Stimulated activated effector memory CD8-positive, alpha-beta T cell treated with anti-CD3 and anti-CD28 coated beads, Interleukin-12 subunit alpha, Interleukin-12 subunit beta, amount 100 ng/mL, for 72 hours (primary cell): ENCODE measurements around the gene MYH7.
"Not testable (repeated sequence)": the region's sequence is repeated elsewhere in the genome, so short reads cannot be mapped to it uniquely, and the experiment has no call there.

Experiments
- ATAC-seq: fragments of 150-1000 bp; cut with Tn5 transposase; 2 replicates; pipeline ENCODE4 v1.10.0; 2021
- DNase-seq, 2 donors: peaks; one replicate each; pipeline ENCODE4 v3.0.0; 2021 to 2022; ENCODE audit warnings: low spot score in 2 of 2
- H3K27ac Mint-ChIP-seq: one replicate; pipeline ENCODE4 v1.8.0; 2022; ENCODE audit warnings: mild to moderate bottlenecking, mixed read lengths
- H3K36me3 Mint-ChIP-seq: one replicate; pipeline ENCODE4 v1.8.0; 2022; ENCODE audit warnings: mild to moderate bottlenecking, mixed read lengths
- H3K4me1 Mint-ChIP-seq: one replicate; pipeline ENCODE4 v1.8.0; 2022; ENCODE audit warnings: mixed read lengths
- H3K4me3 Mint-ChIP-seq: one replicate; pipeline ENCODE4 v1.8.0; 2022; ENCODE audit warnings: mild to moderate bottlenecking, mixed read lengths
- H3K9me3 Mint-ChIP-seq: one replicate; pipeline ENCODE4 v1.8.0; 2022; ENCODE audit warnings: mixed read lengths

MYH7 gene

GRCh38 chr14:23457587-23458445 is 22.4 kb upstream of the MYH7 start:
- H3K9me3 Mint-ChIP-seq = no peaks in the 10 kb centered on the region
- no peaks in the 10 kb centered on the region for H3K36me3 Mint-ChIP-seq
- H3K4me3 Mint-ChIP-seq = no peak overlapping the region
- H3K27ac Mint-ChIP-seq = no peak overlapping the region
- no peaks in the 10 kb centered on the region for H3K4me1 Mint-ChIP-seq
- DNase-seq (no peak), ATAC-seq (no peak)

GRCh38 chr14:23456883-23457586 is 21.6 kb upstream of the MYH7 start:
- DNase-seq, H3K36me3 Mint-ChIP-seq, H3K4me1 Mint-ChIP-seq, H3K27ac Mint-ChIP-seq, H3K9me3 Mint-ChIP-seq, H3K4me3 Mint-ChIP-seq, ATAC-seq: not testable (repeated sequence)

- Mint-ChIP-seq H3K27ac (no peak overlapping the region), H3K9me3 (no peaks in the 10 kb centered on the region), H3K36me3 (no peaks in the 10 kb centered on the region), H3K4me1 (no peaks in the 10 kb centered on the region), H3K4me3 (no peak overlapping the region)
- DNase-seq (no peak), ATAC-seq (no peak)
Observed at GRCh38 chr14:23454445-23454856, 19.0 kb upstream of the MYH7 start.

GRCh38 chr14:23452237-23452636 is 16.8 kb upstream of the MYH7 start:
- H3K36me3 Mint-ChIP-seq = no peaks in the 10 kb centered on the region
- no peak for DNase-seq
- no peak overlapping the region for H3K4me3 Mint-ChIP-seq
- no peaks in the 10 kb centered on the region for H3K4me1 Mint-ChIP-seq
- no peak overlapping the region for H3K27ac Mint-ChIP-seq
- ATAC-seq = no peak
- H3K9me3 Mint-ChIP-seq = no peaks in the 10 kb centered on the region

- no peak for ATAC-seq
- H3K9me3 Mint-ChIP-seq = no peaks in the 10 kb centered on the region
- H3K4me1 Mint-ChIP-seq = no peaks in the 10 kb centered on the region
- H3K27ac Mint-ChIP-seq = no peak overlapping the region
- no peaks in the 10 kb centered on the region for H3K36me3 Mint-ChIP-seq
- DNase-seq = no peak
- no peak overlapping the region for H3K4me3 Mint-ChIP-seq
Observed at GRCh38 chr14:23450379-23450778, 14.9 kb upstream of the MYH7 start.

- Mint-ChIP-seq H3K27ac (no peak overlapping the region), H3K4me3 (no peak overlapping the region), H3K36me3 (no peaks in the 10 kb centered on the region), H3K9me3 (no peaks in the 10 kb centered on the region), H3K4me1 (no peaks in the 10 kb centered on the region)
- ATAC-seq = no peak
- no peak for DNase-seq
Observed at GRCh38 chr14:23449314-23449713, 13.9 kb upstream of the MYH7 start.

GRCh38 chr14:23447361-23448350 is 12.2 kb upstream of the MYH7 start:
- peak overlapping the region; percentile 75 for H3K27ac Mint-ChIP-seq
- no peak overlapping the region for H3K4me3 Mint-ChIP-seq
- DNase-seq (no peak), ATAC-seq (no peak)
- H3K9me3 Mint-ChIP-seq = no peaks in the 10 kb centered on the region
- no peaks in the 10 kb centered on the region for H3K4me1 Mint-ChIP-seq
- no peaks in the 10 kb centered on the region for H3K36me3 Mint-ChIP-seq

- Mint-ChIP-seq H3K36me3 (no peaks in the 10 kb centered on the region), H3K4me1 (no peaks in the 10 kb centered on the region), H3K27ac (no peak overlapping the region), H3K4me3 (no peak overlapping the region), H3K9me3 (no peaks in the 10 kb centered on the region)
- ATAC-seq = no peak
- no peak for DNase-seq
Observed at GRCh38 chr14:23446291-23446851, 10.9 kb upstream of the MYH7 start.

GRCh38 chr14:23445773-23446172 is 10.3 kb upstream of the MYH7 start:
- Mint-ChIP-seq H3K36me3 (no peaks in the 10 kb centered on the region), H3K4me1 (peaks cover 6% of the 10 kb centered on the region)
- no peak for DNase-seq

GRCh38 chr14:23444314-23444713 is 8.9 kb upstream of the MYH7 start:
- ATAC-seq = no peak
- no peak overlapping the region for H3K4me3 Mint-ChIP-seq

More at GRCh38 chr14:23445773-23446172, 10.3 kb upstream of the MYH7 start:
- Mint-ChIP-seq H3K27ac (no peak overlapping the region), H3K9me3 (no peaks in the 10 kb centered on the region), H3K4me3 (no peak overlapping the region)
- no peak for ATAC-seq

GRCh38 chr14:23443881-23444280 is 8.4 kb upstream of the MYH7 start:
- ATAC-seq (no peak), DNase-seq (no peak)
- no peak overlapping the region for H3K27ac Mint-ChIP-seq

More at GRCh38 chr14:23444314-23444713, 8.9 kb upstream of the MYH7 start:
- DNase-seq = no peak
- Mint-ChIP-seq H3K4me1 (peaks cover 6% of the 10 kb centered on the region), H3K9me3 (no peaks in the 10 kb centered on the region), H3K36me3 (no peaks in the 10 kb centered on the region), H3K27ac (no peak overlapping the region)

GRCh38 chr14:23443411-23443812 is 8.0 kb upstream of the MYH7 start:
- H3K4me3 Mint-ChIP-seq = no peak overlapping the region
- ATAC-seq = no peak
- H3K9me3 Mint-ChIP-seq = no peaks in the 10 kb centered on the region
- DNase-seq = no peak
- H3K4me1 Mint-ChIP-seq = peaks cover 6% of the 10 kb centered on the region
- H3K27ac Mint-ChIP-seq = no peak overlapping the region
- no peaks in the 10 kb centered on the region for H3K36me3 Mint-ChIP-seq

More at GRCh38 chr14:23443881-23444280, 8.4 kb upstream of the MYH7 start:
- Mint-ChIP-seq H3K9me3 (no peaks in the 10 kb centered on the region), H3K36me3 (no peaks in the 10 kb centered on the region), H3K4me1 (peaks cover 6% of the 10 kb centered on the region), H3K4me3 (no peak overlapping the region)

- Mint-ChIP-seq H3K9me3 (no peaks in the 10 kb centered on the region), H3K4me3 (no peak overlapping the region), H3K4me1 (peaks cover 6% of the 10 kb centered on the region), H3K36me3 (no peaks in the 10 kb centered on the region), H3K27ac (no peak overlapping the region)
- DNase-seq (no peak), ATAC-seq (no peak)
Observed at GRCh38 chr14:23442721-23443356, 7.4 kb upstream of the MYH7 start.

GRCh38 chr14:23441076-23441475 is 5.6 kb upstream of the MYH7 start:
- ATAC-seq (no peak), DNase-seq (no peak)
- H3K9me3 Mint-ChIP-seq = no peaks in the 10 kb centered on the region
- H3K36me3 Mint-ChIP-seq = no peaks in the 10 kb centered on the region
- H3K4me3 Mint-ChIP-seq = no peak overlapping the region
- peak overlapping the region; percentile 39 for H3K27ac Mint-ChIP-seq
- peaks cover 6% of the 10 kb centered on the region for H3K4me1 Mint-ChIP-seq
